Adrenal gland (tissue), 5 donors: Measurements from ENCODE around the gene SORCS3.

Experiments used
- POLR2A ChIP-seq, 2 donors: fragments of 450-650 bp; IDR thresholded peaks; one replicate each; pipeline ENCODE4 v1.6.1; 2017; ENCODE audit warnings: antibody characterized with exemption in 2 of 2, mild to moderate bottlenecking in 2 of 2, moderate library complexity in 1 of 2
- TF ChIP-seq, protein P1 (sequence below), 6 experiments: fragments of 450-650 bp in 4 of 6; fragments of 200-600 bp in 2 of 6; sonication (generic) in 1 of 6; IDR thresholded peaks; 1 replicate in 5 of 6; 2 replicates in 1 of 6; pipeline versions ENCODE4 v1.5.1 to v1.8.0; 2016 to 2021; ENCODE audit warnings: antibody characterized with exemption in 6 of 6, mild to moderate bottlenecking in 2 of 6, moderate library complexity in 1 of 6
- donor health status: DM: no; HTN: no; CAD: no.

DNA sequence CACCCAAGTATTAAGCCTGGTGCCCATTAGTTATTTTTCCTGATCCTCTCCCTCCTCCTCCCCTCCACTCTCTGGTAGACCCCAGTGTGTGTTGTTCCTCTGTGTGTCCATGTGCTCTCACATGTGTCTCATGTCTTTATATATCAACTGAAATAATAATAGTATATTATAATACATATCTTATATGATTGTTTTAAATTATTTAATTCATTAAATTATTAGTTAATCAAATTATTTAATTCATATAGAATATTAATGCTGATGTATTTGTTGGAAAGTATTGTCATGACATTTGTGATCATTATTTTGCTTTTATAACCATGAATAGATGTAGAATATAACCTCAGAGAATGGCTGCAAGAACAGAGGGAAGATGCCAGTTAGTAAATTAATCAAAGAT is 647.5 kb downstream of the SORCS3 start:
- TF ChIP-seq, protein P1, sequence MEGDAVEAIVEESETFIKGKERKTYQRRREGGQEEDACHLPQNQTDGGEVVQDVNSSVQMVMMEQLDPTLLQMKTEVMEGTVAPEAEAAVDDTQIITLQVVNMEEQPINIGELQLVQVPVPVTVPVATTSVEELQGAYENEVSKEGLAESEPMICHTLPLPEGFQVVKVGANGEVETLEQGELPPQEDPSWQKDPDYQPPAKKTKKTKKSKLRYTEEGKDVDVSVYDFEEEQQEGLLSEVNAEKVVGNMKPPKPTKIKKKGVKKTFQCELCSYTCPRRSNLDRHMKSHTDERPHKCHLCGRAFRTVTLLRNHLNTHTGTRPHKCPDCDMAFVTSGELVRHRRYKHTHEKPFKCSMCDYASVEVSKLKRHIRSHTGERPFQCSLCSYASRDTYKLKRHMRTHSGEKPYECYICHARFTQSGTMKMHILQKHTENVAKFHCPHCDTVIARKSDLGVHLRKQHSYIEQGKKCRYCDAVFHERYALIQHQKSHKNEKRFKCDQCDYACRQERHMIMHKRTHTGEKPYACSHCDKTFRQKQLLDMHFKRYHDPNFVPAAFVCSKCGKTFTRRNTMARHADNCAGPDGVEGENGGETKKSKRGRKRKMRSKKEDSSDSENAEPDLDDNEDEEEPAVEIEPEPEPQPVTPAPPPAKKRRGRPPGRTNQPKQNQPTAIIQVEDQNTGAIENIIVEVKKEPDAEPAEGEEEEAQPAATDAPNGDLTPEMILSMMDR (IDR thresholded peaks at IDR 0.05), result no peak
- no peak for TF ChIP-seq POLR2A (IDR thresholded peaks at IDR 0.05)
